Nephron progenitor cell (in vitro differentiated cells): ENCODE results near the gene RCAN1.

Experiments
- DNase-seq: peaks from one replicate; pipeline ENCODE4 v3.0.0; 2021
- H3K27ac Mint-ChIP-seq: 2 replicates; pipeline ENCODE4 v1.8.0; 2021; ENCODE audit warnings: mild to moderate bottlenecking, moderate library complexity, mixed read lengths
- H3K27me3 Mint-ChIP-seq: 2 replicates; pipeline ENCODE4 v1.8.0; 2021; ENCODE audit warnings: mild to moderate bottlenecking, low read depth, mixed read lengths; ENCODE audit not compliant: poor library complexity
- H3K36me3 Mint-ChIP-seq: 2 replicates; pipeline ENCODE4 v1.8.0; 2021; ENCODE audit warnings: low read depth, mixed read lengths
- H3K4me1 Mint-ChIP-seq: 2 replicates; pipeline ENCODE4 v1.8.0; 2021; ENCODE audit warnings: mixed read lengths
- H3K4me3 Mint-ChIP-seq: 2 replicates; pipeline ENCODE4 v1.8.0; 2021; ENCODE audit warnings: mild to moderate bottlenecking, moderate library complexity, mixed read lengths
- H3K9me3 Mint-ChIP-seq: 2 replicates; pipeline ENCODE4 v1.8.0; 2021; ENCODE audit warnings: mild to moderate bottlenecking, moderate library complexity, mixed read lengths
- CTCF ChIP-seq: fragments of 200-600 bp; sonication (generic); IDR thresholded peaks from 2 replicates; pipeline ENCODE4 v1.5.0; 2021; ENCODE audit warnings: antibody characterized with exemption

Gene RCAN1

DNA sequence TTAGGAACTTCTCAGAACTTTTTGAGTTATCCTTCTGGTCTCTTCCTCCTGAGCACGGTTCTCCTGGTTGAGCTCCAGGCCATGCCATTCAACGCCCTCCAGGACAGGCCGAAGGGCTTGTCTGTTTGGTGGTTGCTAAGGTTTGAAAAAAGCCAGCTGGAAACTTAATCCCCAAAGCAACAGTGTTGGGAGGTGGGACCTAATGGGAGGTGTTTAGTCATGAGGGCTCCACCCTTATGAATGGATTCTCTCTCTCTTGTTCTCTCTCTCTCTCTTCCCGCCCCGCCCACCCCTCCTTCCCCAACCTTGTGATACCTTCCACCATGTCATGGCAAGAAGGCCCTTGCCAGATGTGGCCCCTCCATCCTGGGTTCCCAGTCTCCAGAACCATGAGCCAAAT lies 103.7 kb downstream of the RCAN1 start:
- Mint-ChIP-seq H3K4me3 (no peak overlapping the region), H3K27me3 (peaks cover 3% of the 10 kb centered on the region), H3K9me3 (no peaks in the 10 kb centered on the region), H3K4me1 (no peaks in the 10 kb centered on the region), H3K27ac (no peak overlapping the region), H3K36me3 (no peaks in the 10 kb centered on the region)
- TF ChIP-seq CTCF: no peak
- no peak for DNase-seq

DNA sequence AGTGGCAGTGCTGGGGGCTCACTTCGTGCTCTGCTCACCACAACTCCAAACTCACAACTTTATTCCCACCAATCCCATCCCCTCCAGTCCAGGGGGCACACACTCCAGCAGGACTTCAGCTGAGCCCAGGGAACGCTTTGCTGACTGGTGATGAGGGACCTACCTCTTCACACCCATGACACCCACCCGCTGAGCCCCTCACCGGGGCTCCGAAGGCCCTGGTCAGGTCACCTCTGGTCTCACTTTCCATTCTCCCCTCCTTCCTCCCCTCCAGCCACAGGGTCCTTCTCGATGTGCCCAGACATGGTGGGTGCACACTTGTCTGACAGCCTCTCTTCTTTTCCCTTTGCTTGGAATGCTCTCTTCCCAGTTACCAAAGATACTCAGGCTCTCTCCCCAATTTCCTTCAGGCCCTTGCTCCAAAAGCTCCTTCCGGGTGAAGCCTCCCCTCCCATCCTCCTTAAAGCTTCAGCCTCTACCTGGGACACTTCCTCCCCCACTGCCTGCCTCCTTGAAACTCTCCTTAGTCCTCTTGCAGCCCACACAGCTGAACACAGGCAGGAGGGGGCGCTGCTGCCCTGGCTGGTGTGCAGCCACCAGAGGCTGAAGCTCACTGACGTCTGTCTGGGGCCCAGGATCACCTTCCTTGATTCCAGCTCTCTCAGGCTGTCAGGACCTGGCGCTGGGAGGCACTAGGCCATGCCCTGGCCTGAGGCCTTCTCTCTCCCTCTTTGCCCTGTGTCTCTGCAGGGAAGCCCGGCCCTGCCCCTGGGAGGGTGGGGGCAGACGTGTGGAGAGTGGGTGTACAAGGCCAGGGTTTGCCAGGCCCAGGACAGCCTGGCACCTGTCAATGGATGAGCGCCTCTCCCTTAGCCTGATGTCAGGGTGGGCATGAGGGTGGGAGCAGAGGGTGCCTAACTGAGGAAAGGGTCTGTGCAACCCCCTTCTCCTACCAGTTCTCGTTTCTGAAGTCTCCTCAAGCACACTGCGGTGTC lies 104.5 kb downstream of the RCAN1 start:
- no peaks in the 10 kb centered on the region for H3K4me1 Mint-ChIP-seq
- peak; percentile 49 for TF ChIP-seq CTCF
- H3K27me3 Mint-ChIP-seq: peaks cover 3% of the 10 kb centered on the region
- H3K27ac Mint-ChIP-seq: no peak overlapping the region
- no peak overlapping the region for H3K4me3 Mint-ChIP-seq
- no peaks in the 10 kb centered on the region for H3K36me3 Mint-ChIP-seq
- no peaks in the 10 kb centered on the region for H3K9me3 Mint-ChIP-seq
- peak; percentile 62 for DNase-seq

- no peak for DNase-seq
- no peaks in the 10 kb centered on the region for H3K4me1 Mint-ChIP-seq
- H3K4me3 Mint-ChIP-seq: no peak overlapping the region
- H3K9me3 Mint-ChIP-seq: no peaks in the 10 kb centered on the region
- H3K36me3 Mint-ChIP-seq: no peaks in the 10 kb centered on the region
- no peak for TF ChIP-seq CTCF
- no peak overlapping the region for H3K27ac Mint-ChIP-seq
- peaks cover 6% of the 10 kb centered on the region for H3K27me3 Mint-ChIP-seq
Measured at GRCh38 chr21:34509151-34509550, 105.8 kb downstream of the RCAN1 start.

GRCh38 chr21:34504595-34504994 lies 110.3 kb downstream of the RCAN1 start:
- H3K4me1 Mint-ChIP-seq: no peaks in the 10 kb centered on the region
- no peaks in the 10 kb centered on the region for H3K9me3 Mint-ChIP-seq
- no peak for DNase-seq
- peaks cover 5% of the 10 kb centered on the region for H3K27me3 Mint-ChIP-seq
- no peaks in the 10 kb centered on the region for H3K36me3 Mint-ChIP-seq
- H3K27ac Mint-ChIP-seq: no peak overlapping the region
- no peak overlapping the region for H3K4me3 Mint-ChIP-seq
- no peak for TF ChIP-seq CTCF

DNA sequence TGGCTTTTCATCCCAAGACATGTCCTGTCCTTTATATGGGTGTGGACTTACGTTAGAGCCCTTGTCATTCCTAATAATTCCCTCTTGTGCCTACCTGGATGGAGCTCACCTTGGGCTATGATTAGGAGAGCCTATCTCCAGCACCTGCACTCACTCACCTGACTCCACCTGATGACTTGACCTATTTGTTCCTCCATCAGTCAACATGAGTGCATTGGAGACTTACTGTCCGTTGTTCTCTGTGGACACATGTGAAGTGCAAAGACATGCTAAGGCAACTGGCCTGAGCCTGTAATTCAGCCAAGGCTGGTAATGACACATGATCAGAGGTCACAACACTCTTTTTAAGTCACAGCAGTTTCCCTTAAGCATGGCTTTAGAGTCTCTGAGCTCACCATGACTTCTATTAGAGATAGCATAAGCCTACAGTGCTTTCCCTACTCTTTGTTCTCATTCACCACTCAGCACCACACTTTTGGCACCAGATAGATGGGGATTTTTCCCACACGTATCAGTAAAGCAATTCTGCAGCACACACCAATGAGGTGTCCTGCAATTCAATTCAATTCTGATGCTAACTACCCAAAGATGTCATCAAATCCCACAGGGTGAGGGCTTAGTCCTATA lies 112.3 kb downstream of the RCAN1 start:
- Mint-ChIP-seq H3K27me3 (peaks cover 6% of the 10 kb centered on the region), H3K27ac (no peak overlapping the region), H3K4me3 (no peak overlapping the region), H3K4me1 (no peaks in the 10 kb centered on the region), H3K36me3 (peaks cover 5% of the 10 kb centered on the region), H3K9me3 (peaks cover 17% of the 10 kb centered on the region)
- no peak for DNase-seq
- TF ChIP-seq CTCF: no peak
